Liver (tissue), 3 donors: ENCODE measurements around the gene MICU1.

Experiments used
- CTCF ChIP-seq: fragments of 150-350 bp; IDR thresholded peaks from 2 replicates; pipeline ENCODE4 v1.5.1; 2017; ENCODE audit warnings: improper control_type of control experiment, low read depth, low read length; ENCODE audit not compliant: missing input control
- FOXA2 ChIP-seq: IDR thresholded peaks from 2 replicates; pipeline ENCODE4 v1.6.1; 2016; ENCODE audit warnings: antibody characterized with exemption
- RAD21 ChIP-seq, 2 donors: IDR thresholded peaks; 2 replicates each; pipeline ENCODE4 v1.6.1; 2016; ENCODE audit warnings: antibody characterized with exemption in 2 of 2, mild to moderate bottlenecking in 2 of 2
- donor health status: healthy.
- donor health status: healthy.

GRCh38 chr10:72331575-72332422, 294.1 kb downstream of the MICU1 start:
- TF ChIP-seq CTCF (peak; percentile 57), FOXA2 (peak; percentile 84), RAD21 (IDR thresholded peaks at IDR 0.05) (peak; percentile 47 to 56)
